Right cardiac atrium (tissue), 5 donors: ENCODE data around the gene NUP93. TPM values are rescaled to one million over a fixed set of nuclear protein-coding genes. Genes with fewer than 3 reads are reported as not detected.

Source experiments
- ATAC-seq, 2 donors: fragments of 200-7000 bp; cut with Tn5 transposase; one replicate each; pipeline versions ENCODE4 v1.8.0 to v1.9.1; 2020; ENCODE audit warnings: moderate library complexity in 2 of 2, mild to moderate bottlenecking in 1 of 2
- DNase-seq, 3 donors: peaks; one replicate each; pipeline ENCODE4 v3.0.0-alpha.2; 2020
- H3K27ac ChIP-seq: one replicate; pipeline ENCODE4 v1.5.1; 2013; ENCODE audit warnings: mild to moderate bottlenecking, low read length, control low read depth, moderate library complexity
- H3K27me3 ChIP-seq: one replicate; pipeline ENCODE4 v1.6.1; 2013; ENCODE audit not compliant: control insufficient read depth, insufficient read depth
- H3K4me1 ChIP-seq: one replicate; pipeline ENCODE4 v1.6.1; 2013; ENCODE audit warnings: low read length; ENCODE audit not compliant: control insufficient read depth, insufficient read depth
- H3K4me3 ChIP-seq: one replicate; pipeline ENCODE4 v1.5.1; 2013; ENCODE audit warnings: low read length, control low read depth
- H3K9me3 ChIP-seq: one replicate; pipeline ENCODE4 v1.6.1; 2013; ENCODE audit warnings: low read length; ENCODE audit not compliant: control insufficient read depth
- WGBS: extraction: QIAGEN DNeasy Blood & Tissue Kit; methylation state at CpG from one replicate; pipeline ENCODE4 v1.1.7; 2013; 5-methylcytosine and 5-hydroxymethylcytosine counted together
- intact Hi-C, 4 donors: fragments of 100-400 bp; cut with DNase I; formaldehyde crosslinking; loops; one replicate each; pipeline versions ENCODE4 v1.11.0 to v1.14.0; 2022 to 2023
- polyA plus RNA-seq: library from polyadenylated mRNA; stranded (reverse); fragments of 200-250 nt; gene quantifications from one replicate; pipeline ENCODE4 v1.2.3, GENCODE V29; 2013
- total RNA-seq, 4 donors: library from RNA; stranded (reverse); fragmentation: NEBNext Ultra II Directional; extraction: Animal tissue kit (Norgen Biotek cat#: 25700); gene quantifications; one replicate each; pipeline ENCODE4 v1.2.1, GENCODE V29; 2021
- donor health status: healthy with polysubstance abuse.
- donor health status: DM: no; HTN: yes; CAD: no.
- donor health status: DM: no; HTN: no; CAD: no.
- donor health status: DM: no; HTN: yes; CAD: no; lungs with severe emphysema.
- donor health status: DM: yes; HTN: yes; CAD: no.

NUP93 gene
- total and polyA plus RNA-seq, 5 donors, result 18.9 to 36.0 (median 29.3) TPM

DNA sequence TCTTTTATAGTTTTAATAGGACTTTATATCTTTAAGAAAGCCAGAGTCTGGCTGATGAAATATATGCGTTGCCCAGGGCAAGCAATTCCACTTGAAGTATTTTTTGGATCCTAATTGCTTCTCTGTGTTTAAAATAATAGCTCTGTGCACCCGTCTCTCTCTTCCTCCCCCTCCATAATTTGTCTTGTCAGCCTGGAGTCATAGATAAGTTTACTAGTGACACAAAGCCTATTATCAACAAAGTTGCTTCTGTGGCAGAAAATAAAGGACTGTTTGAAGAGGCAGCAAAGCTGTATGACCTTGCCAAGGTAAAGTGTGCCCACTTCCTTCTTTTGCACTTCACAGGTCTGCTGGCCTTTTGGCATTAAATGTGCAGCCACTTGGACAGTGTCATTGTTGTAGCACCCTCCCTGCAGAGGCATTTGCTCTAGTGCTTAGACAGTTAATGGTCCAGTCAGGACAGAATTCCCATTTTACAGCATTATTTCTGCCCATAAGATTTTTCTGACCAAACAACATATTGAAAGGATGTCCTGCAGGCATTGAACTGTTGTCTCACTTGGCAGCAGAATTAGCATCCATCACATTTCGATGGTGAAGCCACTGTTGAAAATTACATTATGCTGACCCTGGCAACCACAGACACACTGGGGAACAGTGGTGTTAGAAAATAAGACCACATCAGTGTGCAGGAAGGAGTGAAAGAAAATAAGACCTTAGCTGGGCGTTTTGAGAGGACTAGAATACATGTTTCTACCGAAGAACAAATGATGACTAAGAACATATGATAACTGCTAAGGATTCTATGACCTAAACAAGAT is 106.7 kb downstream of the NUP93 start:
- Histone ChIP-seq H3K27me3 (no peaks in the 10 kb centered on the region), H3K4me1 (no peaks in the 10 kb centered on the region), H3K4me3 (no peak overlapping the region), H3K9me3 (no peaks in the 10 kb centered on the region), H3K27ac (no peak overlapping the region)
- ATAC-seq, result no peak
- no peak for DNase-seq
- intact Hi-C loops, result no loop called here
- 61% methylated on average over 5 of the region's 5 CpGs for WGBS

- H3K4me1 ChIP-seq, result no peaks in the 10 kb centered on the region
- no peak overlapping the region for H3K27ac ChIP-seq
- ATAC-seq, result no peak
- H3K27me3 ChIP-seq, result no peaks in the 10 kb centered on the region
- intact Hi-C loops, result no loop called here
- WGBS, result 91% methylated on average over 9 of the region's 9 CpGs
- DNase-seq, result no peak
- H3K9me3 ChIP-seq, result no peaks in the 10 kb centered on the region
- H3K4me3 ChIP-seq, result no peak overlapping the region
Observed at GRCh38 chr16:56838622-56839337, 108.9 kb downstream of the NUP93 start.

- DNase-seq, result no peak
- intact Hi-C loops, result no loop called here
- ATAC-seq, result no peak
- Histone ChIP-seq H3K27ac (no peak overlapping the region), H3K27me3 (no peaks in the 10 kb centered on the region), H3K4me3 (no peak overlapping the region), H3K4me1 (no peaks in the 10 kb centered on the region), H3K9me3 (no peaks in the 10 kb centered on the region)
- 93% methylated on average over 2 of the region's 2 CpGs for WGBS
Observed at GRCh38 chr16:56841233-56841632, 111.3 kb downstream of the NUP93 start.

DNA sequence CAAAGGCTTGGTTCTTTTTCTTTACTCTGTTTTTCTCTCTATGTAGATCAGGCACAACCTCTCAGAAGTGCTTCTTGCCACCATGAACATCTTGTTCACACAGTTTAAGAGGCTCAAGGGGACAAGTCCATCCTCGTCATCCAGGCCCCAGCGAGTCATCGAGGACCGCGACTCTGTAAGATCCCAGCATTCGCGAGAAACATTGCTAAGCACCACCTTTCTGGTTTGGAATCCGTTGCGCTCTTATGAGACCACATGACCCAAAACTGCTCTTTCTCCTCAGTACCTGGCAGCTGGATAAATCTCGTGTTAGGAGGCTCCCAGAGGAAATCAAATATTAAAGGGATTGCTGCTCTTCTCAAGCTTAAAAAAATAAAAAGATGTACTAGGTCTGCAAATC is 111.7 kb downstream of the NUP93 start:
- Histone ChIP-seq H3K4me1 (no peaks in the 10 kb centered on the region), H3K27ac (no peak overlapping the region), H3K9me3 (no peaks in the 10 kb centered on the region), H3K27me3 (no peaks in the 10 kb centered on the region), H3K4me3 (no peak overlapping the region)
- intact Hi-C loops, result no loop called here
- no peak for DNase-seq
- no peak for ATAC-seq
- WGBS, result 94% methylated on average over 10 of the region's 10 CpGs

- Histone ChIP-seq H3K4me1 (no peaks in the 10 kb centered on the region), H3K9me3 (no peaks in the 10 kb centered on the region), H3K27ac (no peak overlapping the region), H3K27me3 (no peaks in the 10 kb centered on the region), H3K4me3 (no peak overlapping the region)
- no peak for ATAC-seq
- DNase-seq, result no peak
- intact Hi-C loops, result no loop called here
Observed at GRCh38 chr16:56842133-56842532, 112.2 kb downstream of the NUP93 start.

DNA sequence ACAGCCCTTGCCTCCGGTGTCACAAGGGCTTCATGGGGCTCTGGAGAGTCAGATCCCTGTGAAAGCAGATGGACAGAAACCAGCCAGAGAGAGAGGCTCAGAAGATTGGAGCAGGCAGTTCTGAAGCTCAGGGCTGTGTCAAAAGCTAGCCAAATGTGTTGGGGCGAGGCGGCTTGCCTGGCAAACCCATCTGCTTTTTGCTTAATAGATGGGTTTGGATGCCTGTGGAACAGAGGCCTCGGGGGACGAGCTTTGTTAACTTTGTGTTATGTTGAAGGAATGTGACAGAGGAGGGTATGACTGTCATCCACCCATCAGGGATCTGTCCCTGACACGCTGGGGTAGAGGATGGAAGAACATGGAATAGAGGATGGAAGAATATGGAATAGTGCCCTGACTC is 114.1 kb downstream of the NUP93 start:
- ATAC-seq (no peak), DNase-seq (no peak)
- Histone ChIP-seq H3K27me3 (no peaks in the 10 kb centered on the region), H3K9me3 (no peaks in the 10 kb centered on the region), H3K4me1 (peaks cover 4% of the 10 kb centered on the region), H3K4me3 (no peak overlapping the region), H3K27ac (no peak overlapping the region)
- intact Hi-C loops, result no loop called here
- WGBS, result 87% methylated on average over 6 of the region's 6 CpGs

GRCh38 chr16:56847173-56847910 is 117.4 kb downstream of the NUP93 start:
- Histone ChIP-seq H3K9me3 (no peaks in the 10 kb centered on the region), H3K27ac (no peak overlapping the region), H3K4me1 (peaks cover 4% of the 10 kb centered on the region), H3K27me3 (no peaks in the 10 kb centered on the region), H3K4me3 (no peak overlapping the region)
- 52% methylated on average over 9 of the region's 9 CpGs for WGBS
- peak in 1 of 2 donors; percentile 17 for ATAC-seq
- intact Hi-C loops, result no loop called here
- DNase-seq, result no peak

DNA sequence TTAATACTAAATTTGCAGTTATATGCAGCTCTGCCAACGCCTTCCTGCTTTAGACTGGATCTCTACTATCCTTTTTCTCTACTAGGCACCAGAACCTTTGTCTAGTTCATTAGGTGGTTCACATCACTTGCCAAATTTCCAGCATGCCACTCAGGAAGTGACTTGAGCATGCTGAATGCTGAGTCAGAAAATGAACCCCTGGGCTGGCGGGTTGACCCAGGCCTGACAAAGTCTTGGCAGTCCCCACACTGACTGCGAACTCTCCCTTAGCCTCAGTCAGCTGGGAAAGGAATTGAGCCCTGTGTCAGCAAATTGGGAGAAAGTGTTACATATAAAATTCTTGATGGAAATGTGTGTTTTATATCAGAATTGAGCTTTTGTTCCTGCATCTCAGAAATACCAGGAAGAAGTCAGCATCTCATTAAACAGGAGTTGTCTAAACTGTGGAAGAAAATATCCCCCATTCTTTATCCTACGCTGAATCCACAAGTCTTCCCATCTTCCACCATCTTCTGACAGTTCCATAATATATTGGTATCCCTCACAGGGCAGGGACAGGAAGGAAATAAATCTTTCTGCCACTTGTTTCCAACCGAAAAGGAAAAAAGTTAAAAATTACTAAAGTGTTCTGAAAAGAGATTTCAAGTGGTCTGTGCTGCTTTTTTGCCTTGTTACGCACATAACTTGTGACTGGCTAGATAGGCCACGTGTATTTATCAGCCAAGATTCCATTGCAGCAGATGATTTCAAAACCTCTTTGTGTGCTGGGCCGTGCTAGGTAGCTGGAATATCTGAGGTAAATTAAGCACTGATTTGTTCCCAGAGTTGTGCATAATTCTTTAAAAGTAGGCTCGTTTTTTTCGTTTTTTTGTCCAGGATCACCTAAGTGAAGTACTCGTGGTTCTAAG is 118.4 kb downstream of the NUP93 start:
- no peaks in the 10 kb centered on the region for H3K27me3 ChIP-seq
- ATAC-seq, result peak; percentile 78 to 85
- no peak overlapping the region for H3K27ac ChIP-seq
- peak; percentile 42 to 67 (median 64) for DNase-seq
- intact Hi-C loops, result no loop called here
- H3K4me1 ChIP-seq, result peaks cover 4% of the 10 kb centered on the region
- 61% methylated on average over 11 of the region's 11 CpGs for WGBS
- no peak overlapping the region for H3K4me3 ChIP-seq
- no peaks in the 10 kb centered on the region for H3K9me3 ChIP-seq

GRCh38 chr16:56848955-56849689 is 119.2 kb downstream of the NUP93 start:
- ATAC-seq (peak in 1 of 2 donors; percentile 34), DNase-seq (no peak)
- Histone ChIP-seq H3K9me3 (no peaks in the 10 kb centered on the region), H3K27ac (no peak overlapping the region), H3K4me3 (no peak overlapping the region), H3K27me3 (no peaks in the 10 kb centered on the region), H3K4me1 (peaks cover 4% of the 10 kb centered on the region)
- 55% methylated on average over 7 of the region's 7 CpGs for WGBS
- intact Hi-C loops, result no loop called here
